HL-60 (cell line): ENCODE measurements around the gene CRB1.

Source experiments
- DNase-seq, 2 experiments: peaks; one replicate each; pipeline ENCODE4 v3.0.0-alpha.2; 2010 to 2020; ENCODE audit warnings: low read depth in 1 of 2, low spot score in 1 of 2
- H3K27ac ChIP-seq: fragments of 250-450 bp; sonication (Bioruptor Pico); replicated peaks from 2 replicates; pipeline ENCODE4 v1.5.1; 2020; ENCODE audit warnings: mild to moderate bottlenecking, moderate library complexity
- H3K27me3 ChIP-seq: fragments of 250-450 bp; sonication (Bioruptor Pico); 2 replicates; pipeline ENCODE4 v1.5.1; 2021; ENCODE audit warnings: mild to moderate bottlenecking, moderate library complexity; ENCODE audit not compliant: insufficient read depth, poor library complexity, severe bottlenecking
- H3K4me3 ChIP-seq: replicated peaks from 2 replicates; pipeline ENCODE4 v1.5.1; 2011; ENCODE audit warnings: mild to moderate bottlenecking, control low read depth, low read length; ENCODE audit not compliant: insufficient read depth
- CTCF ChIP-seq: IDR thresholded peaks from one replicate; pipeline ENCODE4 v1.5.1; 2011; ENCODE audit warnings: low read length, control low read depth, inconsistent platforms; ENCODE audit not compliant: insufficient read depth
- GABPA ChIP-seq: IDR thresholded peaks from 2 replicates; pipeline ENCODE4 v1.6.1; 2012; ENCODE audit warnings: low read depth
- POLR2AphosphoS5 ChIP-seq: IDR thresholded peaks from 2 replicates; pipeline ENCODE4 v1.6.1; 2012; ENCODE audit warnings: low read depth
- REST ChIP-seq: IDR thresholded peaks from 2 replicates; pipeline ENCODE4 v1.6.1; 2012; ENCODE audit warnings: low read depth; ENCODE audit not compliant: insufficient replicate concordance
- SPI1 ChIP-seq: IDR thresholded peaks from 2 replicates; pipeline ENCODE4 v1.6.1; 2012; ENCODE audit warnings: low read depth, mild to moderate bottlenecking, borderline replicate concordance

The CRB1 gene

GRCh38 chr1:197250616-197251015 is 17.4 kb upstream of the CRB1 start:
- no peak for DNase-seq
- TF ChIP-seq CTCF = no peak
- no peak for TF ChIP-seq GABPA
- no peak for TF ChIP-seq POLR2AphosphoS5
- TF ChIP-seq SPI1 = no peak
- TF ChIP-seq REST = no peak
- H3K4me3 ChIP-seq = no peak overlapping the region
- H3K27ac ChIP-seq = no peak overlapping the region
- H3K27me3 ChIP-seq = no peaks in the 10 kb centered on the region

- Histone ChIP-seq H3K4me3 (no peak overlapping the region), H3K27me3 (no peaks in the 10 kb centered on the region), H3K27ac (no peak overlapping the region)
- TF ChIP-seq REST (no peak), SPI1 (no peak), GABPA (no peak), CTCF (no peak), POLR2AphosphoS5 (no peak)
- DNase-seq = no peak
Measured at GRCh38 chr1:197252973-197253372, 15.1 kb upstream of the CRB1 start.

- DNase-seq = no peak
- Histone ChIP-seq H3K27ac (no peak overlapping the region), H3K4me3 (no peak overlapping the region), H3K27me3 (no peaks in the 10 kb centered on the region)
- TF ChIP-seq POLR2AphosphoS5 (no peak), SPI1 (no peak), GABPA (no peak), REST (no peak), CTCF (no peak)
Measured at GRCh38 chr1:197254866-197255265, 13.2 kb upstream of the CRB1 start.
